Measurements from ENCODE around the gene ACTR8. TPM values are rescaled to one million over a fixed set of nuclear protein-coding genes. Genes with fewer than 3 reads are reported as not detected.

Gene ACTR8
- total and polyA plus RNA-seq, 2 of the 13 experiments (the other 11 are each of a cell fraction or from before 2014, with no cell fraction given) = 15.5 to 29.0 TPM

- TF ChIP-seq, protein P1, sequence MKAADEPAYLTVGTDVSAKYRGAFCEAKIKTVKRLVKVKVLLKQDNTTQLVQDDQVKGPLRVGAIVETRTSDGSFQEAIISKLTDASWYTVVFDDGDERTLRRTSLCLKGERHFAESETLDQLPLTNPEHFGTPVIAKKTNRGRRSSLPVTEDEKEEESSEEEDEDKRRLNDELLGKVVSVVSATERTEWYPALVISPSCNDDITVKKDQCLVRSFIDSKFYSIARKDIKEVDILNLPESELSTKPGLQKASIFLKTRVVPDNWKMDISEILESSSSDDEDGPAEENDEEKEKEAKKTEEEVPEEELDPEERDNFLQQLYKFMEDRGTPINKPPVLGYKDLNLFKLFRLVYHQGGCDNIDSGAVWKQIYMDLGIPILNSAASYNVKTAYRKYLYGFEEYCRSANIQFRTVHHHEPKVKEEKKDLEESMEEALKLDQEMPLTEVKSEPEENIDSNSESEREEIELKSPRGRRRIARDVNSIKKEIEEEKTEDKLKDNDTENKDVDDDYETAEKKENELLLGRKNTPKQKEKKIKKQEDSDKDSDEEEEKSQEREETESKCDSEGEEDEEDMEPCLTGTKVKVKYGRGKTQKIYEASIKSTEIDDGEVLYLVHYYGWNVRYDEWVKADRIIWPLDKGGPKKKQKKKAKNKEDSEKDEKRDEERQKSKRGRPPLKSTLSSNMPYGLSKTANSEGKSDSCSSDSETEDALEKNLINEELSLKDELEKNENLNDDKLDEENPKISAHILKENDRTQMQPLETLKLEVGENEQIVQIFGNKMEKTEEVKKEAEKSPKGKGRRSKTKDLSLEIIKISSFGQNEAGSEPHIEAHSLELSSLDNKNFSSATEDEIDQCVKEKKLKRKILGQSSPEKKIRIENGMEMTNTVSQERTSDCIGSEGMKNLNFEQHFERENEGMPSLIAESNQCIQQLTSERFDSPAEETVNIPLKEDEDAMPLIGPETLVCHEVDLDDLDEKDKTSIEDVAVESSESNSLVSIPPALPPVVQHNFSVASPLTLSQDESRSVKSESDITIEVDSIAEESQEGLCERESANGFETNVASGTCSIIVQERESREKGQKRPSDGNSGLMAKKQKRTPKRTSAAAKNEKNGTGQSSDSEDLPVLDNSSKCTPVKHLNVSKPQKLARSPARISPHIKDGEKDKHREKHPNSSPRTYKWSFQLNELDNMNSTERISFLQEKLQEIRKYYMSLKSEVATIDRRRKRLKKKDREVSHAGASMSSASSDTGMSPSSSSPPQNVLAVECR (CRISPR knock-in tag; IDR thresholded peaks at IDR 0.05; ENCODE audit: borderline replicate concordance) = peak; percentile 97
- TF ChIP-seq IRX3 (CRISPR knock-in tag; IDR thresholded peaks at IDR 0.05; ENCODE audit: borderline replicate concordance, low read depth) (peak; percentile 83; the same call in 1 of the 2 replicates), SP140L (CRISPR knock-in tag; IDR thresholded peaks at IDR 0.05; ENCODE audit: borderline replicate concordance) (no peak), ZNF350 (CRISPR knock-in tag; IDR thresholded peaks at IDR 0.05; ENCODE audit: borderline replicate concordance, low read depth) (peak; percentile 80; the same call in 1 of the 2 replicates), TRAFD1 (CRISPR knock-in tag; IDR thresholded peaks at IDR 0.05; ENCODE audit: borderline replicate concordance) (no peak; the same call in 1 of the 2 replicates), ZFP62 (CRISPR knock-in tag; IDR thresholded peaks at IDR 0.05) (no peak), ZNF180 (CRISPR knock-in tag; IDR thresholded peaks at IDR 0.05; ENCODE audit: borderline replicate concordance, low read depth) (no peak), ZFP90 (CRISPR knock-in tag; IDR thresholded peaks at IDR 0.05; ENCODE audit: borderline replicate concordance) (no peak; the same call in 1 of the 2 replicates), TERF1 (CRISPR knock-in tag; IDR thresholded peaks at IDR 0.05) (no peak), PRDM15 (CRISPR knock-in tag; IDR thresholded peaks at IDR 0.05) (no peak), ZNF557 (CRISPR knock-in tag; IDR thresholded peaks at IDR 0.05) (no peak), TMF1 (CRISPR knock-in tag; IDR thresholded peaks at IDR 0.05; ENCODE audit: low read depth) (peak; percentile 91), ELF1 (CRISPR knock-in tag; IDR thresholded peaks at IDR 0.05) (peak; percentile 95), LCORL (IDR thresholded peaks at IDR 0.05) (no peak), LCORL (CRISPR knock-in tag; IDR thresholded peaks at IDR 0.05) (peak; percentile 72; the same call in 1 of the 2 replicates), ZSCAN20 (CRISPR knock-in tag; IDR thresholded peaks at IDR 0.05; ENCODE audit: borderline replicate concordance) (no peak), TRIM24 (CRISPR knock-in tag; IDR thresholded peaks at IDR 0.05) (no peak)
These were observed at the start of gene ACTR8 (continued) for GRCh38 chr3:53881691-53882593.

Measured in HepG2 (cell line).